K562 treated with DMSO at 1 percent for 48 hours (cell line): ENCODE measurements around the gene WFDC6. TPM values are rescaled to one million over a fixed set of nuclear protein-coding genes. Genes with fewer than 3 reads are reported as not detected.

Experiments
- total RNA-seq: library from RNA; unstranded; fragments of 300-600 nt; gene quantifications from 2 replicates; pipeline ENCODE4 v1.2.3, GENCODE V29; 2022; ENCODE audit warnings: low replicate concordance; ENCODE audit errors: extremely low read depth

WFDC6 gene
- total RNA-seq, result not detected in 2 replicates

GRCh38 chr20:45539382-45539781 lies at the start of gene WFDC6:
TSS of gene WFDC6 (minus strand) at chr20:45539482. CDS start at chr20:45539407, 75 bp downstream.

GRCh38 chr20:45579184-45579583 lies 39.9 kb upstream of the WFDC6 start, which contains the start of gene WFDC8:
TSS of gene WFDC8 (minus strand) at chr20:45579284. CDS start at chr20:45579247, 37 bp downstream.

DNA sequence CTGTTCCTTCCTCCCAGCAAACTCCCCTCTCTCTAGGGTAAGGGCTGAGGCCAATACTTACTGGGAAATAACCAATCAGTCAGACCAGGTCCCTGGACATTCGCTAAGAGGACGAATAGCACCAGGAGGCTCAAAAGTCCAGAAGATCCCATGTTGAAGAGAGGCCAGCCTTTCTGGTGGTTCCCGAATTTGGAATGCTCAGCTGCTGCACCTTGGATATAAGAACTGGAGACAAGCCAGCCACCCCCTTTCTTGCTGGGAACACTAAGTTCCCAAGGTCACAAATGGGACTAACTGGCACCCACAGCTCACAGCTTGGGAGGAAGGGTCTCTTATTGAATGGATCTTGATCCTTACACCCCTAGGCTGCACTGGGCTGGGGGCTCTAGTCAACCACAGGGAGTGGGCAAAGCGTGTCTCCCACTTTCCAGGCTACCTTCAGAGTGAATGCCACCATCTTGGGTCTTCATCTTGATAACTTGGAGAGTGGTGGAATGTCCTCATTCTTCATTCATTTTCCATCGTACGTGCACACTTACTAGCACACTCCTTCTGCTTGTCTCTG lies 8.0 kb upstream of the WFDC6 start, which contains the start of gene EPPIN:
Gene EPPIN, minus strand, starts transcription at position 196 of the 565 bp plus-strand sequence. Its CDS starts 44 bp downstream, at position 152.

DNA sequence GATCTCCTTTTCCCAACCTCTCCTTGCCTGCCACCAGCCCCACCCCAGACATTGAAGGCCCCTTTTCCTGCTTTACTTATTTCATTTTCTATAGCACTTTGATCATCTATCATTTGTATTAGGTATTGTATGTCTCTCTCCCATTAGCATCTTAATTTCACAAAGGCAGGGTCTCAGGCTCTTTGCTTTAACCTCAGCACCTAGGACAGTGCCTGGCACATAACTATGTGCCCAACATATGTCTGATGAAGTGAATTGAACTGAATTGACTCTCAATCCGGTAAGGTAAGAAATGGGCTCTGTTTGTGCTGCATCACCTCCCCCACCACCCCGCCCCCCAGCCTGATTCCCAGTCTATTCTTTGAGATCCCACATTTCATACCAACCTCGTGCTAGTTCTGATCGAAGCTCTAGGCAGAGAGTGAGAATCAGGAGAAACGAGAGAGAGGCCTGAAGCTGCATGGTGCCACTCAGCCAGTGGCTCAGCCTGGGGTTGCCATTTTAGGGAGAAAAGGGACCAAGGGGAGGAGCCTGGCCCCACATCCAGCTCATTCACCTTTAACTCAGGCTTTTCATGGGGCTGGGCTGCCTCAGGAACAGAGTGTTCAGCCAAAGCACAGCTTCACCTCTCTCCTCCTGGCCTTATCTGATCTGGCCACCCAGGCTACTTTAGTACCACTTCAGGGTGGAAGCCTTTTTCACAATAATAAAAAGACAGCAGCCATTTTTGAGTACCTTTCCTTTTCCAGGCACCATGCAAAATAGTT lies 24.0 kb downstream of the WFDC6 start, which contains the start of gene SPINT3:
Gene SPINT3, minus strand, starts transcription at position 476 of the 767 bp plus-strand sequence. Its CDS starts 14 bp downstream, at position 462.

Other genes starting within 250 kb of the WFDC6 start
- gene RBPJL, start 232.6 kb downstream of the WFDC6 start, total RNA-seq, result not detected in 2 replicates
- gene MATN4, start 231.2 kb downstream of the WFDC6 start, total RNA-seq, result not detected in 2 replicates
- not detected in 2 replicates for gene SDC4, start 191.1 kb downstream of the WFDC6 start, total RNA-seq
- not detected in 2 replicates for gene SYS1, start 176.3 kb downstream of the WFDC6 start, total RNA-seq
- gene TP53TG5, start 161.2 kb downstream of the WFDC6 start, total RNA-seq, result not detected in 2 replicates
- not detected in 2 replicates for gene DBNDD2, start 131.2 kb downstream of the WFDC6 start, total RNA-seq
- gene PIGT, start 123.3 kb downstream of the WFDC6 start, total RNA-seq, result not detected in 2 replicates
- not detected in 2 replicates for gene WFDC2, start 69.7 kb downstream of the WFDC6 start, total RNA-seq
- not detected in 2 replicates for gene SPINT3, start 23.9 kb downstream of the WFDC6 start, total RNA-seq
- not detected in 2 replicates for gene EPPIN, start 7.9 kb upstream of the WFDC6 start, total RNA-seq
- not detected in 2 replicates for gene WFDC8, start 39.8 kb upstream of the WFDC6 start, total RNA-seq
- not detected in 2 replicates for gene WFDC10A, start 90.3 kb upstream of the WFDC6 start, total RNA-seq
- gene WFDC9, start 91.8 kb upstream of the WFDC6 start, total RNA-seq, result not detected in 2 replicates
- gene WFDC11, start 130.8 kb upstream of the WFDC6 start, total RNA-seq, result not detected in 2 replicates
- not detected in 2 replicates for gene WFDC13, start 162.6 kb upstream of the WFDC6 start, total RNA-seq
- gene WFDC10B, start 165.5 kb upstream of the WFDC6 start, total RNA-seq, result not detected in 2 replicates
- not detected in 2 replicates for gene SPINT4, start 182.9 kb upstream of the WFDC6 start, total RNA-seq